Right cardiac atrium (tissue), 5 donors: ENCODE measurements around the gene KCNV2. TPM values are rescaled to one million over a fixed set of nuclear protein-coding genes. Genes with fewer than 3 reads are reported as not detected.

ENCODE experiments used
- polyA plus RNA-seq: library from polyadenylated mRNA; stranded (reverse); fragments of 200-250 nt; gene quantifications from one replicate; pipeline ENCODE4 v1.2.3, GENCODE V29; 2013
- total RNA-seq, 4 donors: library from RNA; stranded (reverse); fragmentation: NEBNext Ultra II Directional; extraction: Animal tissue kit (Norgen Biotek cat#: 25700); gene quantifications; one replicate each; pipeline ENCODE4 v1.2.1, GENCODE V29; 2021
- donor health status: healthy with polysubstance abuse.
- donor health status: DM: no; HTN: yes; CAD: no.
- donor health status: DM: no; HTN: no; CAD: no.
- donor health status: DM: no; HTN: yes; CAD: no; lungs with severe emphysema.
- donor health status: DM: yes; HTN: yes; CAD: no.

Gene KCNV2
- total and polyA plus RNA-seq, 5 donors: not detected

Other genes with a start within 250 kb of the KCNV2 start
- 100 to 1,000 TPM in 3 of 4 donors, 10 to 100 TPM in 1; 82.5 to 147 (median 127) TPM for gene VLDLR, start 95.7 kb upstream of the KCNV2 start, total RNA-seq
- gene VLDLR, start 95.7 kb upstream of the KCNV2 start, polyA plus RNA-seq: 38.6 TPM
- 10 to 100 TPM; 15.2 to 29.2 (median 16.7) TPM for gene PUM3, start 126.6 kb downstream of the KCNV2 start, total RNA-seq
- 11.3 TPM for gene PUM3, start 126.6 kb downstream of the KCNV2 start, polyA plus RNA-seq